GM12891 (cell line): ENCODE measurements around the gene BRPF1.

Experiments used
- DNase-seq: peaks from one replicate; pipeline ENCODE4 v3.0.0; 2011; ENCODE audit warnings: low spot score; ENCODE audit not compliant: insufficient read length
- FAIRE-seq: peaks from 2 replicates; lab custom pipeline; 2011; peaks lifted over from hg19 to GRCh38; lab: Jason Lieb, UNC
- PAX5 ChIP-seq: IDR thresholded peaks from 2 replicates; pipeline ENCODE4 v1.6.1; 2011; ENCODE audit warnings: low read length, moderate library complexity, mild to moderate bottlenecking; ENCODE audit not compliant: insufficient read depth, severe bottlenecking
- POLR2A ChIP-seq: IDR thresholded peaks from 2 replicates; pipeline ENCODE4 v1.6.1; 2011; ENCODE audit warnings: low read depth, low read length, control low read depth
- POLR2AphosphoS5 ChIP-seq: IDR thresholded peaks from 2 replicates; pipeline ENCODE4 v1.6.1; 2011; ENCODE audit warnings: low read depth, low read length, control low read depth
- POU2F2 ChIP-seq: IDR thresholded peaks from 2 replicates; pipeline ENCODE4 v1.6.1; 2011; ENCODE audit warnings: low read depth, mild to moderate bottlenecking, control low read depth, low read length, moderate library complexity
- SPI1 ChIP-seq: IDR thresholded peaks from 2 replicates; pipeline ENCODE4 v1.6.1; 2011; ENCODE audit warnings: low read depth, low read length, control low read depth
- TAF1 ChIP-seq: IDR thresholded peaks from 2 replicates; pipeline ENCODE4 v1.6.1; 2011; ENCODE audit warnings: low read depth, low read length, control low read depth

The BRPF1 gene

GRCh38 chr3:9747267-9747666 is 15.7 kb downstream of the BRPF1 start:
- DNase-seq (no peak), FAIRE-seq (no peak)
- no peak for TF ChIP-seq POLR2A
- TF ChIP-seq SPI1 = no peak
- TF ChIP-seq TAF1 = no peak

- no peak for TF ChIP-seq POLR2A
- TF ChIP-seq POLR2AphosphoS5 = no peak
- no peak for TF ChIP-seq PAX5
- no peak for TF ChIP-seq TAF1
- no peak for TF ChIP-seq POU2F2
- TF ChIP-seq SPI1 = no peak
- FAIRE-seq = no peak
- no peak for DNase-seq
These were observed 16.5 kb downstream of the BRPF1 start for GRCh38 chr3:9748031-9748430.

- DNase-seq = no peak
- no peak for FAIRE-seq
- no peak for TF ChIP-seq POU2F2
- TF ChIP-seq POLR2AphosphoS5 = no peak
- no peak for TF ChIP-seq TAF1
- TF ChIP-seq SPI1 = no peak
- TF ChIP-seq POLR2A = no peak
- TF ChIP-seq PAX5 = no peak
These were observed 17.7 kb downstream of the BRPF1 start for GRCh38 chr3:9749296-9749644.

- FAIRE-seq (peak; percentile 85), DNase-seq (peak; percentile 98)
- TF ChIP-seq SPI1 = no peak
- TF ChIP-seq PAX5 = no peak
- TF ChIP-seq POLR2AphosphoS5 = peak; percentile 23; the same call in 1 of the 2 replicates
- peak; percentile 36; the same call in 1 of the 2 replicates for TF ChIP-seq POU2F2
- TF ChIP-seq POLR2A = no peak
- TF ChIP-seq TAF1 = peak; percentile 51; the same call in 1 of the 2 replicates
These were observed 18.4 kb downstream of the BRPF1 start, which contains the start of gene OGG1 for GRCh38 chr3:9749645-9750555. Gene OGG1, plus strand, starts transcription at chr3:9749952. Its CDS starts 335 bp downstream, at chr3:9750287.

GRCh38 chr3:9750556-9751411 is 19.2 kb downstream of the BRPF1 start:
- DNase-seq = no peak
- no peak for FAIRE-seq
- TF ChIP-seq POLR2A (no peak), POU2F2 (no peak), SPI1 (no peak), TAF1 (no peak), POLR2AphosphoS5 (no peak), PAX5 (no peak)

- TF ChIP-seq POU2F2 (no peak), TAF1 (no peak), POLR2AphosphoS5 (no peak), POLR2A (no peak), PAX5 (no peak), SPI1 (no peak)
- FAIRE-seq (no peak), DNase-seq (no peak)
These were observed 23.1 kb downstream of the BRPF1 start for GRCh38 chr3:9754678-9755077.

GRCh38 chr3:9757427-9757826 is 25.9 kb downstream of the BRPF1 start:
- DNase-seq = no peak
- TF ChIP-seq POLR2AphosphoS5 (no peak), TAF1 (no peak), POU2F2 (no peak), POLR2A (no peak), SPI1 (no peak), PAX5 (no peak)
- no peak for FAIRE-seq

- no peak for FAIRE-seq
- DNase-seq = no peak
- TF ChIP-seq TAF1 (no peak), SPI1 (no peak), PAX5 (no peak), POLR2A (no peak), POLR2AphosphoS5 (no peak), POU2F2 (no peak)
These were observed 29.4 kb downstream of the BRPF1 start for GRCh38 chr3:9760779-9761505.

GRCh38 chr3:9761919-9762318 is 30.4 kb downstream of the BRPF1 start:
- FAIRE-seq (no peak), DNase-seq (no peak)
- TF ChIP-seq SPI1 (no peak), PAX5 (no peak)
